ENCODE data around the gene PCNX2.

DNA sequence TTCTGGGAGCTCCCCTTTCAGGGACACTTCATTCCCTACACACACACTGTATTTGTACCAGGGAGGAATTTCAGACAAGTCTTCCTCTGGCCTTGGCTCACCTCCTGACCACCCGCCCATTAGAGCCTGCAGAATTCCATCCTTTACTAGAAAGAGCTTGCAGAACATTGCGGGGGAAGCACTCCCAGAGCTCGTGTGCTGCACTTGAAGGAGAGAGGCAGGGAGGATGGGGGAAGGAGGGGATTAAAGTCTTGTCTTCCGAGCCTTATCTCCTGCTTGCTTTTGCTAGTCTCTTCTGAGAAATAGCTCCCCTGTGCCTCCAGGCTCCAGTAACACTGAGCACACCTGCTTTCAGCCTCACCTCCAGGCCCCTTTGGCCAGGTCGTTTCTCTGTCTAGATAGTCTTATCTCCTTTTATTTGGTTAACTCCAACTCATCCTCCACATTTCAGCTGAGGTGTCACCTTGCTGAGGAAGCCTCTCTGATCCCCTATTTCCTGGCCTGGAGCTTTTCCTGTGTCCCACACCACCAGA lies 62.0 kb downstream of the PCNX2 start:
- TF ChIP-seq RAD21 (IDR thresholded peaks at IDR 0.05; ENCODE audit: insufficient read depth, low read depth, low read length), result no peak
- TF ChIP-seq EGR1 (IDR thresholded peaks at IDR 0.05; ENCODE audit: borderline replicate concordance in 1 of 2, low read depth in 2 of 2, low read length in 2 of 2), result no peak
- no peak for TF ChIP-seq CBX3 (IDR thresholded peaks at IDR 0.05; ENCODE audit: borderline replicate concordance, low read depth)
- TF ChIP-seq, protein P1, sequence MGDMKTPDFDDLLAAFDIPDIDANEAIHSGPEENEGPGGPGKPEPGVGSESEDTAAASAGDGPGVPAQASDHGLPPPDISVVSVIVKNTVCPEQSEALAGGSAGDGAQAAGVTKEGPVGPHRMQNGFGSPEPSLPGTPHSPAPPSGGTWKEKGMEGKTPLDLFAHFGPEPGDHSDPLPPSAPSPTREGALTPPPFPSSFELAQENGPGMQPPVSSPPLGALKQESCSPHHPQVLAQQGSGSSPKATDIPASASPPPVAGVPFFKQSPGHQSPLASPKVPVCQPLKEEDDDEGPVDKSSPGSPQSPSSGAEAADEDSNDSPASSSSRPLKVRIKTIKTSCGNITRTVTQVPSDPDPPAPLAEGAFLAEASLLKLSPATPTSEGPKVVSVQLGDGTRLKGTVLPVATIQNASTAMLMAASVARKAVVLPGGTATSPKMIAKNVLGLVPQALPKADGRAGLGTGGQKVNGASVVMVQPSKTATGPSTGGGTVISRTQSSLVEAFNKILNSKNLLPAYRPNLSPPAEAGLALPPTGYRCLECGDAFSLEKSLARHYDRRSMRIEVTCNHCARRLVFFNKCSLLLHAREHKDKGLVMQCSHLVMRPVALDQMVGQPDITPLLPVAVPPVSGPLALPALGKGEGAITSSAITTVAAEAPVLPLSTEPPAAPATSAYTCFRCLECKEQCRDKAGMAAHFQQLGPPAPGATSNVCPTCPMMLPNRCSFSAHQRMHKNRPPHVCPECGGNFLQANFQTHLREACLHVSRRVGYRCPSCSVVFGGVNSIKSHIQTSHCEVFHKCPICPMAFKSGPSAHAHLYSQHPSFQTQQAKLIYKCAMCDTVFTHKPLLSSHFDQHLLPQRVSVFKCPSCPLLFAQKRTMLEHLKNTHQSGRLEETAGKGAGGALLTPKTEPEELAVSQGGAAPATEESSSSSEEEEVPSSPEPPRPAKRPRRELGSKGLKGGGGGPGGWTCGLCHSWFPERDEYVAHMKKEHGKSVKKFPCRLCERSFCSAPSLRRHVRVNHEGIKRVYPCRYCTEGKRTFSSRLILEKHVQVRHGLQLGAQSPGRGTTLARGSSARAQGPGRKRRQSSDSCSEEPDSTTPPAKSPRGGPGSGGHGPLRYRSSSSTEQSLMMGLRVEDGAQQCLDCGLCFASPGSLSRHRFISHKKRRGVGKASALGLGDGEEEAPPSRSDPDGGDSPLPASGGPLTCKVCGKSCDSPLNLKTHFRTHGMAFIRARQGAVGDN (IDR thresholded peaks at IDR 0.05), result no peak
- TF ChIP-seq GATAD2B (conservative IDR thresholded peaks at IDR 0.05; ENCODE audit: low read depth), result no peak

Measured in GM12878 (cell line).